IMR-90 (cell line): ENCODE data around the gene CAB39. TPM values are rescaled to one million over a fixed set of nuclear protein-coding genes. Genes with fewer than 3 reads are reported as not detected.

Experiments
- ATAC-seq: fragments of 200-7000 bp; cut with Tn5 transposase; 2 replicates; pipeline ENCODE4 v1.9.1; 2020; ENCODE audit warnings: low read depth, mild to moderate bottlenecking, moderate library complexity
- BruUV-seq: library from RNA; stranded (reverse); fragments of 400-500 nt; replicated peaks from 2 replicates; lab custom pipeline; 2021; lab: Mats Ljungman, UMichigan
- CTCF ChIA-PET: fragments of 300-600 bp; formaldehyde crosslinking; extraction: SDS; loops from one replicate; lab custom pipeline; 2021; ENCODE audit warnings: antibody characterized with exemption; lab: Yijun Ruan, JAX
- POLR2A ChIA-PET: fragments of 300-600 bp; sonication (Branson Sonifier 250); formaldehyde crosslinking; loops from one replicate; lab custom pipeline; 2022; ENCODE audit warnings: antibody characterized with exemption; ENCODE audit not compliant: unreplicated experiment; lab: Charles Lee
- DNase-seq: peaks from one replicate; pipeline ENCODE4 v3.0.0; 2013
- H2AFZ ChIP-seq: replicated peaks from 2 replicates; pipeline ENCODE3; 2013; ENCODE audit warnings: low read length, mild to moderate bottlenecking; ENCODE audit not compliant: poor library complexity
- H2AK5ac ChIP-seq: 2 replicates; pipeline ENCODE4 v1.6.1; 2013; ENCODE audit warnings: low read depth, low read length, inconsistent platforms
- H2AK9ac ChIP-seq: replicated peaks from 2 replicates; pipeline ENCODE3; 2013; ENCODE audit warnings: mild to moderate bottlenecking, low read depth, low read length, moderate library complexity; ENCODE audit not compliant: poor library complexity
- H2BK120ac ChIP-seq: 2 replicates; pipeline ENCODE4 v1.6.1; 2013; ENCODE audit warnings: low read depth, low read length, inconsistent platforms
- H2BK15ac ChIP-seq: 3 replicates; pipeline ENCODE4 v1.6.1; 2013; ENCODE audit warnings: low read depth, low read length, inconsistent platforms
- H2BK20ac ChIP-seq: 2 replicates; pipeline ENCODE4 v1.6.1; 2013; ENCODE audit warnings: low read depth, mild to moderate bottlenecking, inconsistent platforms, low read length, moderate library complexity
- H2BK5ac ChIP-seq: 2 replicates; pipeline ENCODE4 v1.6.1; 2013; ENCODE audit warnings: mild to moderate bottlenecking, low read depth, low read length, inconsistent platforms; ENCODE audit not compliant: poor library complexity, severe bottlenecking
- H3K14ac ChIP-seq: replicated peaks from 2 replicates; pipeline ENCODE4 v1.6.1; 2013; ENCODE audit warnings: low read depth, low read length, inconsistent platforms
- H3K18ac ChIP-seq: 2 replicates; pipeline ENCODE4 v1.6.1; 2013; ENCODE audit warnings: low read depth, low read length, control low read depth
- H3K23ac ChIP-seq: 2 replicates; pipeline ENCODE4 v1.6.1; 2013; ENCODE audit warnings: low read depth, low read length, inconsistent platforms
- H3K27ac ChIP-seq: 2 replicates; pipeline ENCODE4 v1.5.1; 2013; ENCODE audit warnings: mild to moderate bottlenecking, control low read depth, low read length; ENCODE audit not compliant: insufficient read depth
- H3K27me3 ChIP-seq: 2 replicates; pipeline ENCODE4 v1.6.1; 2013; ENCODE audit warnings: low read length; ENCODE audit not compliant: control insufficient read depth, insufficient read depth
- H3K36me3 ChIP-seq: 2 replicates; pipeline ENCODE4 v1.6.1; 2013; ENCODE audit warnings: low read length, mixed read lengths; ENCODE audit not compliant: control insufficient read depth, insufficient read depth
- H3K4ac ChIP-seq: 2 replicates; pipeline ENCODE4 v1.6.1; 2013; ENCODE audit warnings: low read depth, low read length, inconsistent platforms
- H3K4me1 ChIP-seq: 2 replicates; pipeline ENCODE4 v1.6.1; 2013; ENCODE audit warnings: low read length, mixed read lengths; ENCODE audit not compliant: control insufficient read depth, insufficient read depth
- H3K4me2 ChIP-seq: 2 replicates; pipeline ENCODE4 v1.6.1; 2013; ENCODE audit warnings: low read depth, mild to moderate bottlenecking, control low read depth, low read length, moderate library complexity
- H3K4me3 ChIP-seq: 2 replicates; pipeline ENCODE4 v1.5.1; 2013; ENCODE audit warnings: low read depth, mild to moderate bottlenecking, control low read depth, low read length, moderate library complexity; ENCODE audit not compliant: insufficient read depth
- H3K56ac ChIP-seq: 2 replicates; pipeline ENCODE4 v1.6.1; 2013; ENCODE audit warnings: low read length, inconsistent platforms; ENCODE audit not compliant: insufficient read depth; ENCODE audit errors: extremely low read depth
- H3K79me1 ChIP-seq, 2 experiments: 2 replicates each; pipeline ENCODE4 v1.6.1; 2013; ENCODE audit warnings: low read length in 2 of 2, inconsistent platforms in 1 of 2, low read depth in 1 of 2
- H3K9ac ChIP-seq: 2 replicates; pipeline ENCODE4 v1.6.1; 2013; ENCODE audit warnings: low read depth, low read length, control low read depth
- H3K9me1 ChIP-seq: 2 replicates; pipeline ENCODE4 v1.6.1; 2013; ENCODE audit warnings: low read length, inconsistent platforms; ENCODE audit not compliant: insufficient read depth
- H3K9me3 ChIP-seq: 2 replicates; pipeline ENCODE4 v1.6.1; 2013; ENCODE audit warnings: low read length; ENCODE audit not compliant: control insufficient read depth, insufficient read depth
- H4K20me1 ChIP-seq: 2 replicates; pipeline ENCODE4 v1.6.1; 2013; ENCODE audit warnings: low read length, inconsistent platforms; ENCODE audit not compliant: insufficient read depth
- H4K5ac ChIP-seq: 2 replicates; pipeline ENCODE4 v1.6.1; 2013; ENCODE audit warnings: mild to moderate bottlenecking, low read depth, low read length, control low read depth
- H4K8ac ChIP-seq, 2 experiments: 2 replicates each; pipeline ENCODE4 v1.6.1; 2013; ENCODE audit warnings: low read depth in 2 of 2, low read length in 2 of 2, control low read depth in 1 of 2, inconsistent platforms in 1 of 2
- H4K91ac ChIP-seq: 2 replicates; pipeline ENCODE4 v1.6.1; 2013; ENCODE audit warnings: low read depth, low read length, inconsistent platforms; ENCODE audit not compliant: insufficient read depth
- BHLHE40 ChIP-seq: fragments of 150-350 bp; IDR thresholded peaks from 2 replicates; pipeline ENCODE4 v1.6.1; 2016; ENCODE audit warnings: mild to moderate bottlenecking, low read depth, low read length
- CEBPB ChIP-seq: IDR thresholded peaks from 2 replicates; pipeline ENCODE4 v1.6.1; 2012; ENCODE audit warnings: low read depth, low read length, improper control_type of control experiment
- CHD1 ChIP-seq: IDR thresholded peaks from 2 replicates; pipeline ENCODE4 v1.6.1; 2012; ENCODE audit warnings: low read depth, low read length, improper control_type of control experiment
- ELK1 ChIP-seq: fragments of 150-350 bp; IDR thresholded peaks from 2 replicates; pipeline ENCODE4 v1.6.1; 2016; ENCODE audit warnings: low read depth, mild to moderate bottlenecking, low read length, moderate library complexity, borderline replicate concordance
- FOS ChIP-seq: fragments of 150-350 bp; IDR thresholded peaks from 2 replicates; pipeline ENCODE4 v1.6.1; 2016; ENCODE audit warnings: low read depth, low read length
- MAFK ChIP-seq: IDR thresholded peaks from 2 replicates; pipeline ENCODE4 v1.6.1; 2012; ENCODE audit warnings: low read depth, low read length, improper control_type of control experiment
- MAZ ChIP-seq: IDR thresholded peaks from 2 replicates; pipeline ENCODE4 v1.6.1; 2012; ENCODE audit warnings: low read depth, mild to moderate bottlenecking, low read length, improper control_type of control experiment, moderate library complexity, borderline replicate concordance
- MXI1 ChIP-seq: IDR thresholded peaks from 2 replicates; pipeline ENCODE4 v1.6.1; 2012; ENCODE audit warnings: low read depth, mild to moderate bottlenecking, low read length, moderate library complexity, borderline replicate concordance
- NFE2L2 ChIP-seq: fragments of 150-350 bp; IDR thresholded peaks from 2 replicates; pipeline ENCODE4 v1.6.1; 2016; ENCODE audit warnings: low read depth, mild to moderate bottlenecking, low read length
- POLR2A ChIP-seq: IDR thresholded peaks from 2 replicates; pipeline ENCODE4 v1.6.1; 2012; ENCODE audit warnings: mild to moderate bottlenecking, low read depth, low read length
- RAD21 ChIP-seq: IDR thresholded peaks from 2 replicates; pipeline ENCODE4 v1.6.1; 2012; ENCODE audit warnings: low read length, improper control_type of control experiment
- RCOR1 ChIP-seq: IDR thresholded peaks from 2 replicates; pipeline ENCODE4 v1.6.1; 2012; ENCODE audit warnings: mild to moderate bottlenecking, low read length, improper control_type of control experiment; ENCODE audit not compliant: insufficient replicate concordance
- SMC3 ChIP-seq: fragments of 150-350 bp; IDR thresholded peaks from 2 replicates; pipeline ENCODE4 v1.6.1; 2016; ENCODE audit warnings: low read depth, mild to moderate bottlenecking, antibody characterized with exemption, low read length, moderate library complexity
- USF2 ChIP-seq: fragments of 150-350 bp; IDR thresholded peaks from 2 replicates; pipeline ENCODE4 v1.6.1; 2017; ENCODE audit warnings: mild to moderate bottlenecking, antibody characterized with exemption, low read length, low read depth
- WGBS, 2 experiments: methylation state at CpG; one replicate each; pipeline versions ENCODE4 v1.1.5 to v1.1.7; 2013; ENCODE audit warnings: missing lambda C conversion rate in 2 of 2; ENCODE audit not compliant: insufficient read length in 1 of 2; ENCODE audit errors: extremely low coverage in 2 of 2; 5-methylcytosine and 5-hydroxymethylcytosine counted together
- dilution Hi-C: fragments of 300-500 bp; cut with HindIII; formaldehyde crosslinking; loops from one replicate; pipeline ENCODE4 v1.14.3; 2018; ENCODE audit warnings: low sequenced_read_pairs; ENCODE audit not compliant: unreplicated experiment
- in situ Hi-C: fragments of 300-500 bp; cut with MboI; formaldehyde crosslinking; loops from 3 replicates; pipeline ENCODE4 v1.14.3; 2019; ENCODE audit warnings: low sequenced_read_pairs, inconsistent platforms, mixed read lengths
- intact Hi-C: fragments of 100-400 bp; cut with micrococcal nuclease; formaldehyde crosslinking; loops from 2 replicates; pipeline ENCODE4 v1.10.0; 2022
- polyA plus RNA-seq, 3 experiments: library from polyadenylated mRNA; depleted of rRNA; stranded (reverse); fragments of >200 nt; gene quantifications; 2 replicates each; pipeline ENCODE4 v1.2.3, GENCODE V29; 2012; ENCODE audit warnings: low replicate concordance in 1 of 3
- total RNA-seq: library from RNA; depleted of rRNA; stranded (reverse); fragments of >200 nt; gene quantifications from 2 replicates; pipeline ENCODE4 v1.2.3, GENCODE V29; 2012
- TF ChIP-seq, protein P1 (sequence below): conservative IDR thresholded peaks from 2 replicates; pipeline ENCODE4 v1.5.1; 2012; ENCODE audit warnings: mild to moderate bottlenecking, low read depth, low read length, improper control_type of control experiment

The CAB39 gene
- total and polyA plus RNA-seq, 2 of the 4 experiments (the other 2 are of a cell fraction), result 38.2 to 71.7 TPM

- no TSS peak for BruUV-seq
- H4K20me1 ChIP-seq, result no peaks in the 10 kb centered on the region
- ChIA-PET POLR2A (no interaction called here), CTCF (interaction anchor here (1.2 kb wide), 1 partner anchor 12 kb away, joined by 5 read pairs; no protein-coding TSS in a partner anchor)
- H2AK5ac ChIP-seq, result no peak overlapping the region
- ATAC-seq, result no peak
- H3K79me1 ChIP-seq, result peaks cover 35 to 62% of the 10 kb centered on the region in 2 experiments
- no peak overlapping the region for H2BK15ac ChIP-seq
- in situ Hi-C loops (no loop called here), intact Hi-C loops (no loop called here), dilution Hi-C loops (no loop called here)
- H3K23ac ChIP-seq, result no peak overlapping the region
- H2BK120ac ChIP-seq, result no peak overlapping the region
- peaks cover 13% of the 10 kb centered on the region for H3K9me3 ChIP-seq
- no peak for DNase-seq
- H4K8ac ChIP-seq, result no peak overlapping the region
- no peak overlapping the region for H3K4me2 ChIP-seq
- no peak overlapping the region for H4K91ac ChIP-seq
- H2AFZ ChIP-seq, result no peak overlapping the region
- H3K36me3 ChIP-seq, result peaks cover 26% of the 10 kb centered on the region
- no peak overlapping the region for H3K27ac ChIP-seq
- no peak overlapping the region for H3K14ac ChIP-seq
- H3K56ac ChIP-seq, result no peak overlapping the region
- H3K4me3 ChIP-seq, result no peak overlapping the region
- H2BK20ac ChIP-seq, result no peak overlapping the region
- H2AK9ac ChIP-seq, result no peak overlapping the region
- H3K27me3 ChIP-seq, result no peaks in the 10 kb centered on the region
- no peak overlapping the region for H2BK5ac ChIP-seq
- H3K4ac ChIP-seq, result no peak overlapping the region
- H3K18ac ChIP-seq, result no peak overlapping the region
- 100% methylated on average over 1 of the region's 2 CpGs; no CpG with 5 or more reads in 1 of the 2 experiments for WGBS, 2 experiments
- H3K4me1 ChIP-seq, result 0 out of 2 replicates have a peak, but pooled peaks cover 5% of the 10 kb centered on the region
- no peak overlapping the region for H3K9ac ChIP-seq
- H3K9me1 ChIP-seq, result no peaks in the 10 kb centered on the region
- no peak overlapping the region for H4K5ac ChIP-seq
- TF ChIP-seq FOS (no peak), CEBPB (no peak), SMC3 (no peak), MAFK (no peak), NFE2L2 (no peak), RCOR1 (no peak), ELK1 (no peak), MXI1 (no peak), USF2 (no peak), POLR2A (no peak), MAZ (no peak), BHLHE40 (no peak), CHD1 (no peak), RAD21 (no peak)
- TF ChIP-seq, protein P1, sequence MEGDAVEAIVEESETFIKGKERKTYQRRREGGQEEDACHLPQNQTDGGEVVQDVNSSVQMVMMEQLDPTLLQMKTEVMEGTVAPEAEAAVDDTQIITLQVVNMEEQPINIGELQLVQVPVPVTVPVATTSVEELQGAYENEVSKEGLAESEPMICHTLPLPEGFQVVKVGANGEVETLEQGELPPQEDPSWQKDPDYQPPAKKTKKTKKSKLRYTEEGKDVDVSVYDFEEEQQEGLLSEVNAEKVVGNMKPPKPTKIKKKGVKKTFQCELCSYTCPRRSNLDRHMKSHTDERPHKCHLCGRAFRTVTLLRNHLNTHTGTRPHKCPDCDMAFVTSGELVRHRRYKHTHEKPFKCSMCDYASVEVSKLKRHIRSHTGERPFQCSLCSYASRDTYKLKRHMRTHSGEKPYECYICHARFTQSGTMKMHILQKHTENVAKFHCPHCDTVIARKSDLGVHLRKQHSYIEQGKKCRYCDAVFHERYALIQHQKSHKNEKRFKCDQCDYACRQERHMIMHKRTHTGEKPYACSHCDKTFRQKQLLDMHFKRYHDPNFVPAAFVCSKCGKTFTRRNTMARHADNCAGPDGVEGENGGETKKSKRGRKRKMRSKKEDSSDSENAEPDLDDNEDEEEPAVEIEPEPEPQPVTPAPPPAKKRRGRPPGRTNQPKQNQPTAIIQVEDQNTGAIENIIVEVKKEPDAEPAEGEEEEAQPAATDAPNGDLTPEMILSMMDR, result no peak
Measured at GRCh38 chr2:230787101-230787500, 74.5 kb downstream of the CAB39 start.
